Mucosa of descending colon (tissue), 3 donors: ENCODE results near the gene POLR2A. TPM values are rescaled to one million over a fixed set of nuclear protein-coding genes. Genes with fewer than 3 reads are reported as not detected.

ENCODE experiments used
- ATAC-seq: fragments of 200-7000 bp; cut with Tn5 transposase; one replicate; pipeline ENCODE4 v1.9.1; 2020; ENCODE audit warnings: mild to moderate bottlenecking, moderate library complexity
- DNase-seq, 3 donors: peaks; one replicate each; pipeline ENCODE4 v3.0.0-alpha.2; 2020
- H3K36me3 ChIP-seq: fragments of 200-600 bp; one replicate; pipeline ENCODE4 v1.8.0; 2021; ENCODE audit warnings: low read depth, mild to moderate bottlenecking
- H3K4me1 ChIP-seq: fragments of 200-600 bp; one replicate; pipeline ENCODE4 v1.8.0; 2021; ENCODE audit warnings: low read depth, mild to moderate bottlenecking
- H3K4me3 ChIP-seq: fragments of 200-600 bp; one replicate; pipeline ENCODE4 v1.8.0; 2021; ENCODE audit warnings: mild to moderate bottlenecking
- H3K9me3 ChIP-seq: fragments of 200-600 bp; one replicate; pipeline ENCODE4 v1.8.0; 2021; ENCODE audit warnings: mild to moderate bottlenecking
- intact Hi-C, 2 donors: fragments of 100-400 bp; cut with DNase I in 1 of 2; cut with micrococcal nuclease in 1 of 2; formaldehyde crosslinking; loops; one replicate each; pipeline versions ENCODE4 v1.11.0 to v1.11.1; 2022; cut with DNase I, micrococcal nuclease
- total RNA-seq, 3 donors: library from RNA; stranded (reverse); fragmentation: NEBNext Ultra II Directional in 2 of 3; extraction: Animal tissue kit (Norgen Biotek cat#: 25700) in 2 of 3; gene quantifications; one replicate each; pipeline versions ENCODE4 v1.2.1 to v1.2.4, GENCODE V29; 2021 to 2023
- TF ChIP-seq, protein P1 (sequence below): fragments of 200-600 bp; IDR thresholded peaks from one replicate; pipeline ENCODE4 v1.8.0; 2022; ENCODE audit warnings: antibody characterized with exemption, mild to moderate bottlenecking
- donor health status: DM: no; HTN: no; CAD: no; lungs with moderate emphysema.
- donor health status: DM: no; HTN: no; CAD: no.
- donor health status: DM: no; HTN: yes; CAD: no.

The POLR2A gene
- total RNA-seq, 3 donors from 2014 or later, result 101 to 124 (median 118) TPM

DNA sequence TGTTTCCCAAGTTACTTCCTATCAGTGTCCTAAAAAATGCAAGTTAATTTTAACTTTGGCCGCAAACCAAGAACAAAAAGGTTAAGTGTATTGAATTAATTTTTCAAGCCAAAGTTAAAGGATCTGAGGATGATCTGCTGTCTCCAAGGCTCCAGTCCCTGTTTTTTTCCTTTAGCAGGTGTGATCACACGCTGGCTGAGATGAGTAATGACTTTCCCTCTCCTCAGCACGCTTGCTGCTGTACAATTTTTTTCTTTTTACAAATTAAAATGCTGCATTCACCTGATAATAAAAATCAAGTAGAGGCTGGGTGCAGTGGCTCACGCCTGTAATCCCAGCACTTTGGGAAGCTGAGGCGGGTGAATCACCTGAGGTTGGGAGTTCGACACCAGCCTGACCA, 60.7 kb downstream of the POLR2A start:
- no peak overlapping the region for H3K4me3 ChIP-seq
- H3K4me1 ChIP-seq, result peaks cover 4% of the 10 kb centered on the region
- TF ChIP-seq, protein P1, sequence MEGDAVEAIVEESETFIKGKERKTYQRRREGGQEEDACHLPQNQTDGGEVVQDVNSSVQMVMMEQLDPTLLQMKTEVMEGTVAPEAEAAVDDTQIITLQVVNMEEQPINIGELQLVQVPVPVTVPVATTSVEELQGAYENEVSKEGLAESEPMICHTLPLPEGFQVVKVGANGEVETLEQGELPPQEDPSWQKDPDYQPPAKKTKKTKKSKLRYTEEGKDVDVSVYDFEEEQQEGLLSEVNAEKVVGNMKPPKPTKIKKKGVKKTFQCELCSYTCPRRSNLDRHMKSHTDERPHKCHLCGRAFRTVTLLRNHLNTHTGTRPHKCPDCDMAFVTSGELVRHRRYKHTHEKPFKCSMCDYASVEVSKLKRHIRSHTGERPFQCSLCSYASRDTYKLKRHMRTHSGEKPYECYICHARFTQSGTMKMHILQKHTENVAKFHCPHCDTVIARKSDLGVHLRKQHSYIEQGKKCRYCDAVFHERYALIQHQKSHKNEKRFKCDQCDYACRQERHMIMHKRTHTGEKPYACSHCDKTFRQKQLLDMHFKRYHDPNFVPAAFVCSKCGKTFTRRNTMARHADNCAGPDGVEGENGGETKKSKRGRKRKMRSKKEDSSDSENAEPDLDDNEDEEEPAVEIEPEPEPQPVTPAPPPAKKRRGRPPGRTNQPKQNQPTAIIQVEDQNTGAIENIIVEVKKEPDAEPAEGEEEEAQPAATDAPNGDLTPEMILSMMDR, result no peak
- ATAC-seq, result no peak
- H3K9me3 ChIP-seq, result no peaks in the 10 kb centered on the region
- DNase-seq, result no peak
- H3K36me3 ChIP-seq, result no peaks in the 10 kb centered on the region
- intact Hi-C loops, result no loop called here

DNA sequence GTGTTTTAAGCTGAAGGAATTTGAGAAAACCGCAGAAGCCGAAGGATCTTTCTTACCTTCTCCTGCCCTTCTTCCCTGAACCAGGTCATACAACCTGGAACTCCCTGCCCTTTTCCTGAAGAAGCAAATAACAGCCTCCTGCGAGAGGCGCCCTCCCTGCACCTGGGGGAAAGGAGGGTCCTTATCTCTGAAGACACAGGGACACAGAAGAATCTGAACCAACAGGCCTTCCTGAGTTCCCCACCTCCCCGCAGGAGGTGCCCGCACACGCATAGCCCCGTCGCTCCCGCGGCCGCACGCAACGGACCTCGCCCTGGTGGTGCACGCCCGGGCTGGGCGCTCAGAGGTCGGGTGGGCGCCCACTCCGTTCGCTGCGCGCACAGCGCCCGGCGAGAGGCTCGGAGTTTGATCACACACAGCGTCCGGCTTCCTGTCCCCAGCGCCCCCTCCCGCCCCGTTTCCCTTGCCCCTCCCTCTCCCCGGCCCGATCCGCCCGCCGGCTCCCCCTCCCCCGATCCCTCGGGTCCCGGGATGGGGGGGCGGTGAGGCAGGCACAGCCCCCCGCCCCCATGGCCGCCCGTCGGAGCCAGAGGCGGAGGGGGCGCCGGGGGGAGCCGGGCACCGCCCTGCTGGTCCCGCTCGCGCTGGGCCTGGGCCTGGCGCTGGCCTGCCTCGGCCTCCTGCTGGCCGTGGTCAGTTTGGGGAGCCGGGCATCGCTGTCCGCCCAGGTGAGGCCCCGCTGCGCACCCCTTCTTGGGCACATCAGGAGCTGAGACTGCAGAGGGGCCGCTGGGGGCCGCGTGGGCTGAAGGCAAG, 64.6 kb downstream of the POLR2A start, which contains the start of gene TNFSF12:
Gene TNFSF12, plus strand, starts transcription at position 474 of the 816 bp plus-strand sequence. Its CDS starts 96 bp downstream, at position 570.
- ATAC-seq, result peak; percentile 81
- intact Hi-C loops, result no loop called here
- H3K36me3 ChIP-seq, result no peaks in the 10 kb centered on the region
- TF ChIP-seq, protein P1, result no peak
- H3K4me3 ChIP-seq, result peak within 1 kb of the TSS; percentile 29
- H3K4me1 ChIP-seq, result peaks cover 4% of the 10 kb centered on the region
- no peaks in the 10 kb centered on the region for H3K9me3 ChIP-seq
- peak; percentile 75 to 83 (median 80) for DNase-seq

Other genes with a start within 250 kb of the POLR2A start
- 10 to 100 TPM; 33.4 to 52.0 (median 36.0) TPM for gene DVL2, start 249.8 kb upstream of the POLR2A start, total RNA-seq
- gene PHF23, start 244.9 kb upstream of the POLR2A start, total RNA-seq, result 10 to 100 TPM; 36.0 to 49.8 (median 36.8) TPM
- 100 to 1,000 TPM; 424 to 499 (median 484) TPM for gene GABARAP, start 241.9 kb upstream of the POLR2A start, total RNA-seq
- 100 to 1,000 TPM; 117 to 123 (median 117) TPM for gene CTDNEP1, start 232.6 kb upstream of the POLR2A start, total RNA-seq
- gene ELP5, start 232.2 kb upstream of the POLR2A start, total RNA-seq, result 10 to 100 TPM; 34.9 to 45.6 (median 42.2) TPM
- 1,000 to 10,000 TPM in 1 of 3 donors, 100 to 1,000 TPM in 2; 586 to 1,244 (median 934) TPM for gene CLDN7, start 221.9 kb upstream of the POLR2A start, total RNA-seq
- 10 to 100 TPM in 1 of 3 donors, 1 to 10 TPM in 2; 5.3 to 78.2 (median 6.1) TPM for gene SLC2A4, start 202.6 kb upstream of the POLR2A start, total RNA-seq
- gene YBX2, start 189.7 kb upstream of the POLR2A start, total RNA-seq, result 10 to 100 TPM; 17.9 to 71.4 (median 37.8) TPM
- 100 to 1,000 TPM; 281 to 492 (median 313) TPM for gene EIF5A, start 176.7 kb upstream of the POLR2A start, total RNA-seq
- 10 to 100 TPM; 68.1 to 89.8 (median 83.2) TPM for gene GPS2, start 169.0 kb upstream of the POLR2A start, total RNA-seq
- gene NEURL4, start 155.0 kb upstream of the POLR2A start, total RNA-seq, result 10 to 100 TPM; 39.0 to 59.1 (median 44.9) TPM
- gene ACAP1, start 147.8 kb upstream of the POLR2A start, total RNA-seq, result 10 to 100 TPM in 2 of 3 donors, 1 to 10 TPM in 1; 9.2 to 16.5 (median 11.2) TPM
- 10 to 100 TPM in 1 of 3 donors, 1 to 10 TPM in 2; 8.2 to 10.3 (median 8.5) TPM for gene KCTD11, start 132.2 kb upstream of the POLR2A start, total RNA-seq
- under 1 TPM in 1 of 3 donors, not detected in 2; 0.26 TPM for gene TMEM95, start 129.2 kb upstream of the POLR2A start, total RNA-seq
- gene TNK1, start 103.3 kb upstream of the POLR2A start, total RNA-seq, result 10 to 100 TPM; 16.4 to 29.5 (median 20.7) TPM
- 10 to 100 TPM in 2 of 3 donors, 1 to 10 TPM in 1; 5.5 to 21.6 (median 16.4) TPM for gene PLSCR3, start 89.8 kb upstream of the POLR2A start, total RNA-seq
- 10 to 100 TPM; 51.9 to 85.1 (median 64.9) TPM for gene TMEM256, start 80.3 kb upstream of the POLR2A start, total RNA-seq
- 10 to 100 TPM in 1 of 3 donors, 1 to 10 TPM in 2; 2.9 to 38.0 (median 6.7) TPM for gene NLGN2, start 76.5 kb upstream of the POLR2A start, total RNA-seq
- not detected for gene SPEM1, start 64.0 kb upstream of the POLR2A start, total RNA-seq
- gene SPEM2, start 58.8 kb upstream of the POLR2A start, total RNA-seq, result not detected
- gene SPEM3, start 55.5 kb upstream of the POLR2A start, total RNA-seq, result not detected
- gene TMEM102, start 48.9 kb upstream of the POLR2A start, total RNA-seq, result 10 to 100 TPM in 2 of 3 donors, 1 to 10 TPM in 1; 8.8 to 22.5 (median 16.4) TPM
- 1 to 10 TPM; 1.4 to 3.0 (median 2.2) TPM for gene FGF11, start 44.9 kb upstream of the POLR2A start, total RNA-seq
- gene CHRNB1, start 39.3 kb upstream of the POLR2A start, total RNA-seq, result 1 to 10 TPM; 6.0 to 8.3 (median 7.7) TPM
- 10 to 100 TPM; 16.6 to 93.9 (median 18.5) TPM for gene ZBTB4, start 4.7 kb upstream of the POLR2A start, total RNA-seq
- gene SLC35G6, start 2.9 kb upstream of the POLR2A start, total RNA-seq, result not detected
- 10 to 100 TPM; 11.6 to 69.4 (median 15.8) TPM for gene TNFSF12, start 64.7 kb downstream of the POLR2A start, total RNA-seq
- gene TNFSF13, start 74.4 kb downstream of the POLR2A start, total RNA-seq, result 10 to 100 TPM; 41.0 to 74.6 (median 73.3) TPM
- gene SENP3, start 77.6 kb downstream of the POLR2A start, total RNA-seq, result 10 to 100 TPM; 27.9 to 60.2 (median 37.7) TPM
- gene CD68, start 95.3 kb downstream of the POLR2A start, total RNA-seq, result 10 to 100 TPM; 41.4 to 91.9 (median 50.7) TPM
- gene MPDU1, start 99.5 kb downstream of the POLR2A start, total RNA-seq, result 100 to 1,000 TPM in 1 of 3 donors, 10 to 100 TPM in 2; 55.2 to 101 (median 94.5) TPM
- gene SOX15, start 105.7 kb downstream of the POLR2A start, total RNA-seq, result 1 to 10 TPM in 1 of 3 donors, under 1 TPM in 2; 0.38 to 4.4 (median 0.41) TPM
- 10 to 100 TPM; 23.0 to 53.3 (median 28.1) TPM for gene FXR2, start 130.5 kb downstream of the POLR2A start, total RNA-seq
- 100 to 1,000 TPM in 1 of 3 donors, 10 to 100 TPM in 2; 49.1 to 104 (median 76.9) TPM for gene SAT2, start 143.5 kb downstream of the POLR2A start, total RNA-seq
- under 1 TPM in 2 of 3 donors, not detected in 1; 0.25 to 0.89 TPM for gene SHBG, start 145.8 kb downstream of the POLR2A start, total RNA-seq
- 1 to 10 TPM in 1 of 3 donors, under 1 TPM in 2; 0.41 to 8.7 (median 0.67) TPM for gene ATP1B2, start 166.6 kb downstream of the POLR2A start, total RNA-seq
- 10 to 100 TPM; 33.9 to 75.2 (median 57.0) TPM for gene TP53, start 203.1 kb downstream of the POLR2A start, total RNA-seq
- gene WRAP53, start 204.1 kb downstream of the POLR2A start, total RNA-seq, result 1 to 10 TPM; 5.1 to 9.9 (median 5.8) TPM
- 1 to 10 TPM in 1 of 3 donors, under 1 TPM in 2; 0.31 to 1.3 (median 0.35) TPM for gene EFNB3, start 220.8 kb downstream of the POLR2A start, total RNA-seq
- gene DNAH2, start 233.4 kb downstream of the POLR2A start, total RNA-seq, result under 1 TPM; 0.19 to 0.70 (median 0.29) TPM